ENCODE results near the gene HOMER3.

GRCh38 chr19:18967358-18968146, 26.5 kb upstream of the HOMER3 start:
- TF ChIP-seq CTCF (IDR thresholded peaks at IDR 0.05) = no peak
- no peak for TF ChIP-seq POLR2AphosphoS5 (IDR thresholded peaks at IDR 0.05)
